Measurements from ENCODE around the gene PTPN1. TPM values are rescaled to one million over a fixed set of nuclear protein-coding genes. Genes with fewer than 3 reads are reported as not detected.

Gene PTPN1
- total and polyA plus RNA-seq, 8 donors: 26.3 to 98.6 (median 30.4) TPM

- TF ChIP-seq CTCF (IDR thresholded peaks at IDR 0.05): no peak
- no peaks in the 10 kb centered on the region for H3K36me3 ChIP-seq
- no peak for ATAC-seq
- no peak overlapping the region for H3K27ac ChIP-seq
- intact Hi-C loops (cut with DNase I): no loop called here
- no peaks in the 10 kb centered on the region for H3K27me3 ChIP-seq
- no peak overlapping the region for H3K4me3 ChIP-seq
- no peak for DNase-seq
- peaks cover 15 to 52% of the 10 kb centered on the region in 2 donors for H3K4me1 ChIP-seq
- no peaks in the 10 kb centered on the region for H3K9me3 ChIP-seq
Observed at GRCh38 chr20:50508171-50508755, 1.9 kb upstream of the PTPN1 start.

GRCh38 chr20:50510706-50511542 lies 741 bp downstream of the PTPN1 start:
- no peak for TF ChIP-seq CTCF (IDR thresholded peaks at IDR 0.05)
- H3K27ac ChIP-seq: peak overlapping the region; percentile 78 to 93
- H3K4me3 ChIP-seq: peak overlapping the region; percentile 71 to 95
- H3K4me1 ChIP-seq: peaks cover 18 to 61% of the 10 kb centered on the region in 2 donors
- intact Hi-C loops (cut with DNase I): no loop called here
- peaks cover 0 to 4% of the 10 kb centered on the region in 2 donors for H3K36me3 ChIP-seq
- ATAC-seq (peak; percentile 6), DNase-seq (peak in 1 of 4 donors; percentile 79)
- H3K9me3 ChIP-seq: no peaks in the 10 kb centered on the region
- no peaks in the 10 kb centered on the region for H3K27me3 ChIP-seq

GRCh38 chr20:50512323-50512722 lies 2.1 kb downstream of the PTPN1 start:
- TF ChIP-seq CTCF (IDR thresholded peaks at IDR 0.05): no peak
- Histone ChIP-seq H3K9me3 (no peaks in the 10 kb centered on the region), H3K4me3 (peak overlapping the region; percentile 71 to 95), H3K4me1 (peaks cover 28 to 75% of the 10 kb centered on the region in 2 donors), H3K27me3 (no peaks in the 10 kb centered on the region), H3K36me3 (peaks cover 0 to 4% of the 10 kb centered on the region in 2 donors), H3K27ac (peak overlapping the region; percentile 78 to 93)
- ATAC-seq (no peak), DNase-seq (no peak)
- intact Hi-C loops (cut with DNase I): no loop called here

- no peaks in the 10 kb centered on the region for H3K9me3 ChIP-seq
- H3K4me3 ChIP-seq: peak overlapping the region; percentile 71 to 95
- TF ChIP-seq CTCF (IDR thresholded peaks at IDR 0.05): no peak
- no peaks in the 10 kb centered on the region for H3K27me3 ChIP-seq
- H3K27ac ChIP-seq: peak overlapping the region; percentile 78 to 93
- intact Hi-C loops (cut with DNase I): no loop called here
- peaks cover 0 to 4% of the 10 kb centered on the region in 2 donors for H3K36me3 ChIP-seq
- no peak for ATAC-seq
- H3K4me1 ChIP-seq: peaks cover 38 to 86% of the 10 kb centered on the region in 2 donors
- no peak for DNase-seq
Observed at GRCh38 chr20:50513169-50514034, 3.2 kb downstream of the PTPN1 start.
